Tibial nerve (tissue), 4 donors: ENCODE results near the gene FBF1. TPM values are rescaled to one million over a fixed set of nuclear protein-coding genes. Genes with fewer than 3 reads are reported as not detected.

Experiments used
- DNase-seq, 2 donors: peaks; one replicate each; pipeline ENCODE4 v3.0.0-alpha.2; 2019; ENCODE audit warnings: low spot score in 2 of 2
- H3K27ac ChIP-seq, 4 donors: fragments of 200-600 bp; sonication (generic) in 3 of 4; one replicate each; pipeline ENCODE4 v1.5.1; 2017 to 2019; ENCODE audit warnings: mild to moderate bottlenecking in 1 of 4
- H3K27me3 ChIP-seq, 2 donors: fragments of 200-600 bp; sonication (generic) in 1 of 2; one replicate each; pipeline versions ENCODE4 v1.5.1 to v1.6.0; 2017 to 2019
- H3K36me3 ChIP-seq, 3 donors: fragments of 200-600 bp; sonication (generic); one replicate each; pipeline ENCODE4 v1.5.1; 2018 to 2019
- H3K4me1 ChIP-seq, 4 donors: fragments of 200-600 bp; sonication (generic) in 3 of 4; one replicate each; pipeline ENCODE4 v1.5.1; 2017 to 2019
- H3K4me3 ChIP-seq, 4 donors: fragments of 200-600 bp; sonication (generic) in 3 of 4; one replicate each; pipeline ENCODE4 v1.5.1; 2017 to 2019; ENCODE audit warnings: mild to moderate bottlenecking in 1 of 4, moderate library complexity in 1 of 4
- H3K9me3 ChIP-seq, 4 donors: fragments of 200-600 bp; sonication (generic) in 3 of 4; one replicate each; pipeline ENCODE4 v1.5.1; 2017 to 2019
- EP300 ChIP-seq, 2 donors: sonication (generic); formaldehyde crosslinking; IDR thresholded peaks; one replicate each; pipeline ENCODE4 v1.6.1; 2017; ENCODE audit warnings: antibody characterized with exemption in 2 of 2, mild to moderate bottlenecking in 1 of 2
- POLR2A ChIP-seq, 2 donors: fragments of 450-650 bp; IDR thresholded peaks; one replicate each; pipeline ENCODE4 v1.6.1; 2017; ENCODE audit warnings: antibody characterized with exemption in 2 of 2, mild to moderate bottlenecking in 2 of 2, moderate library complexity in 2 of 2
- WGBS, 2 donors: methylation state at CpG; one replicate each; pipeline ENCODE4 v1.1.5; 2018; 5-methylcytosine and 5-hydroxymethylcytosine counted together
- total RNA-seq, 4 donors: library from RNA; depleted of rRNA; stranded (reverse); fragments of >200 nt; gene quantifications; one replicate each; pipeline ENCODE4 v1.1.0, GENCODE V29; 2016
- TF ChIP-seq, protein P1 (sequence below), 5 experiments: fragments of 200-600 bp in 3 of 5; fragments of 450-650 bp in 2 of 5; sonication (generic) in 3 of 5; IDR thresholded peaks; one replicate each; pipeline ENCODE4 v1.5.1; 2016 to 2019; ENCODE audit warnings: antibody characterized with exemption in 5 of 5, mild to moderate bottlenecking in 3 of 5, moderate library complexity in 2 of 5

Gene FBF1
- total RNA-seq, 4 donors from 2014 or later: 19.9 to 32.4 (median 25.7) TPM

DNA sequence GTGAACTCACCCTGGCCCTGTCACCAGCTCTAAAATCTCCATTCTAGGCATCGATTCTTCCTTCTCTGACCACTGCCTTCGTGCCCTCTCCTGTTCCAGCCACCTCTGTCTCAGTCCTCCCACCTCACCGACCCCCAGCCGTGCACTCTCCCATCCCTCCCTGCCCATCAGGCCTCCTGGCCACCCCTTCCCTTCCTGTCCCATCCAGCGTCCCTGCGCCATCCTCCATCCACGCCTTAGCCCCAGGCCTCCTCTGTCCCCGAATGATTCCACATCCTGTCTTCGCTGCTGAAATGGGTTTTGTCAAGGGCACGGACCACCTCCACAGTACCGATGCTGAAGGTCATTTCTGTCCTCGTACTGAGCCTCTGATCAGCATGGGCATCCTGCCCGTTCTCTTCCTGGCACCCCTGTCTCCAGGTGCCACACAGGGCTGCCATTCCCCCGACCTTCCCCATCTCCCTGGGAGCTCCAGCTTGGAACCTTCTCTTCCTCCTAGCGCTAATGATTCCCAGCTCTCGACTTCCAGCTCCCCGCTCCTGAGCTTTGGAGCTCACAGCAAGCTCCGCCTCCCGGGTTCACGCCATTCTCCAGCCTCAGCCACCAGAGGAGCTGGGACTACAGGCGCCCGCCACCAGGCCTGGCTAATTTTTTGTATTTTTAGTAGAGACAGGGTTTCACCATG lies 46.7 kb downstream of the FBF1 start:
- no peak for DNase-seq
- H3K4me3 ChIP-seq: peak overlapping the region in 1 of 4 donors; percentile 67
- H3K27me3 ChIP-seq: no peaks in the 10 kb centered on the region
- 69 to 71% methylated on average over 22 of the region's 22 CpGs for WGBS, 2 donors
- H3K27ac ChIP-seq: peak overlapping the region in 3 of 4 donors; percentile 89 to 92 (median 91)
- H3K36me3 ChIP-seq: peaks cover 3 to 53% (median 12%) of the 10 kb centered on the region in 3 donors
- H3K4me1 ChIP-seq: peaks cover 0 to 52% (median 24%) of the 10 kb centered on the region in 4 donors
- TF ChIP-seq EP300 (IDR thresholded peaks at IDR 0.05): no peak
- TF ChIP-seq, protein P1, sequence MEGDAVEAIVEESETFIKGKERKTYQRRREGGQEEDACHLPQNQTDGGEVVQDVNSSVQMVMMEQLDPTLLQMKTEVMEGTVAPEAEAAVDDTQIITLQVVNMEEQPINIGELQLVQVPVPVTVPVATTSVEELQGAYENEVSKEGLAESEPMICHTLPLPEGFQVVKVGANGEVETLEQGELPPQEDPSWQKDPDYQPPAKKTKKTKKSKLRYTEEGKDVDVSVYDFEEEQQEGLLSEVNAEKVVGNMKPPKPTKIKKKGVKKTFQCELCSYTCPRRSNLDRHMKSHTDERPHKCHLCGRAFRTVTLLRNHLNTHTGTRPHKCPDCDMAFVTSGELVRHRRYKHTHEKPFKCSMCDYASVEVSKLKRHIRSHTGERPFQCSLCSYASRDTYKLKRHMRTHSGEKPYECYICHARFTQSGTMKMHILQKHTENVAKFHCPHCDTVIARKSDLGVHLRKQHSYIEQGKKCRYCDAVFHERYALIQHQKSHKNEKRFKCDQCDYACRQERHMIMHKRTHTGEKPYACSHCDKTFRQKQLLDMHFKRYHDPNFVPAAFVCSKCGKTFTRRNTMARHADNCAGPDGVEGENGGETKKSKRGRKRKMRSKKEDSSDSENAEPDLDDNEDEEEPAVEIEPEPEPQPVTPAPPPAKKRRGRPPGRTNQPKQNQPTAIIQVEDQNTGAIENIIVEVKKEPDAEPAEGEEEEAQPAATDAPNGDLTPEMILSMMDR (IDR thresholded peaks at IDR 0.05): peak in 1 of 5 experiments; percentile 30
- no peaks in the 10 kb centered on the region for H3K9me3 ChIP-seq

DNA sequence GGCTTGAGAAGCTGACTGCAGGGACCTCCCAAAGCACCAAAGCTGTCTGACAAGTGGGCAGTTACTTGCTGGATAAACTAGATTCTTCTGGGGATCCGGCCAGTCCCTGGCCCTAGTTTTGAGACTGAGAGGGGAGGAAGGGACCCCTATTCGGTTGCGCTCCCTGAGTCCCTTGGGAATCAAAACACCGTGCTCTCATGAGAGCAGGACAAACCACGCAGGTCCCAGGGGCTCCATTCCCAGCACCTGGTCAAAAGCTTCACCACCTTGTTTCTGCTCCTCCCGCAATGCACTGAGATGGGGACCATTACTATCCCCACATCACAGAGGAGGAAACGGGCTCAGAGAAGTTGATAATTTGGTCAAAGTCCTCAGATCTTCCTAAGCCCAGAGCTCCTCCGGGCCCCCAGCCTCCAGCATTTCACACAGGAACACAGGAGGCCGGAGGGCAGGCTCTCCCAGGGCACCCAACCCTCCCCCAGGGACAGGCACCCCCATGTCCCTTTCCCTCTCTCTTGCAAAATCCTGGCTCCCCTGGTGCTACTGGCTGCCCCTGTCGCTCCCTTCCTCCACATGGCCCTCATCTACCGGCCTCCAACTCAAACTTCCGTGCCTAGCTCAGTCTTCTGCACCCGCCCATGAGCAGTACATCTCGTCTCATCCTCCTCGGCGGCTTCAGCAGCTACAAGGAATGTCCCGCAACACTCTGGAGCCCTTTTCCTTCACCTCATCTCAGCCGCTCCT lies 47.4 kb downstream of the FBF1 start:
- no peak for DNase-seq
- Histone ChIP-seq H3K4me3 (no peak overlapping the region), H3K27me3 (no peaks in the 10 kb centered on the region), H3K27ac (peak overlapping the region in 1 of 4 donors; percentile 91), H3K9me3 (no peaks in the 10 kb centered on the region), H3K4me1 (peaks cover 0 to 52% (median 24%) of the 10 kb centered on the region in 4 donors), H3K36me3 (peaks cover 0 to 52% (median 5%) of the 10 kb centered on the region in 3 donors)
- 87 to 89% methylated on average over 14 to 18 of the region's 18 CpGs for WGBS, 2 donors
- TF ChIP-seq, protein P1 (IDR thresholded peaks at IDR 0.05): no peak
- no peak for TF ChIP-seq POLR2A (IDR thresholded peaks at IDR 0.05)
- no peak for TF ChIP-seq EP300 (IDR thresholded peaks at IDR 0.05)

DNA sequence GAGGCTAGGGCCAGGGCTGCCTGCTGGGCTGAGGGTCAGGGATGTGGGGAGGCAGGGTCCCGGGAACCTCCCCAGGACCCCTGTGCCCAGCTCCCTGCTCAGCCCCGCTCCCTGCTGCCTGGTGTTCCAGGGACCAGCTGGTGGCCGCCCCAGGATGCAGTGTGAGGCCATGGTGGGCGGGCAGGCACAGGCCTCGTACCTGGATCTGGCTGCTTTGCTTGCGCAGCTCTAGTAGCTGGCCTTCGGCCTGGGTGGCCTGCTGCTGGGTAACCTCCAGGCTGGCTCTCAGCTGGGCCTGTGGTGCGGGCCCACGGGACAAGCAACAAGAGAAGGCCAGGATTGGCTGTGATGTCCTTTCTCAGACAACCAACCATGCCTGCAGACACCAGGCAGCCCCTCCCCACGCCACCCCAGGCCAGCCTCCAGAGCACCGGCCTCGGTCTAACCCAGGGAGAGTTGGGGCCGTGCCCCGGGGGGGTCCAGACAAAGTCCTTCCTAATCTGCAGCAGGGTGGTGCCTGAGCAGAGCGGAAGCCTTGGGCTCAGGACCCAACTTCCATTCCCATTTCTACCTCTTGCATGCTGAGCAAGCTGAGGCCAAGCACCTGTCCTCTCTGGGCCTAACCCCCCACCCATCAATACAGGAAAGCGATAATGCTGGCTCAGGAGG lies 48.2 kb downstream of the FBF1 start:
- TF ChIP-seq, protein P1 (IDR thresholded peaks at IDR 0.05): no peak
- TF ChIP-seq EP300 (IDR thresholded peaks at IDR 0.05) (no peak), POLR2A (IDR thresholded peaks at IDR 0.05) (no peak)
- peak overlapping the region in 1 of 4 donors; percentile 41 for H3K27ac ChIP-seq
- peaks cover 0 to 51% (median 24%) of the 10 kb centered on the region in 4 donors for H3K4me1 ChIP-seq
- peaks cover 0 to 51% (median 4%) of the 10 kb centered on the region in 3 donors for H3K36me3 ChIP-seq
- no peaks in the 10 kb centered on the region for H3K9me3 ChIP-seq
- DNase-seq: no peak
- H3K27me3 ChIP-seq: no peaks in the 10 kb centered on the region
- WGBS, 2 donors: 83 to 90% methylated on average over 11 to 12 of the region's 16 CpGs
- H3K4me3 ChIP-seq: no peak overlapping the region

DNA sequence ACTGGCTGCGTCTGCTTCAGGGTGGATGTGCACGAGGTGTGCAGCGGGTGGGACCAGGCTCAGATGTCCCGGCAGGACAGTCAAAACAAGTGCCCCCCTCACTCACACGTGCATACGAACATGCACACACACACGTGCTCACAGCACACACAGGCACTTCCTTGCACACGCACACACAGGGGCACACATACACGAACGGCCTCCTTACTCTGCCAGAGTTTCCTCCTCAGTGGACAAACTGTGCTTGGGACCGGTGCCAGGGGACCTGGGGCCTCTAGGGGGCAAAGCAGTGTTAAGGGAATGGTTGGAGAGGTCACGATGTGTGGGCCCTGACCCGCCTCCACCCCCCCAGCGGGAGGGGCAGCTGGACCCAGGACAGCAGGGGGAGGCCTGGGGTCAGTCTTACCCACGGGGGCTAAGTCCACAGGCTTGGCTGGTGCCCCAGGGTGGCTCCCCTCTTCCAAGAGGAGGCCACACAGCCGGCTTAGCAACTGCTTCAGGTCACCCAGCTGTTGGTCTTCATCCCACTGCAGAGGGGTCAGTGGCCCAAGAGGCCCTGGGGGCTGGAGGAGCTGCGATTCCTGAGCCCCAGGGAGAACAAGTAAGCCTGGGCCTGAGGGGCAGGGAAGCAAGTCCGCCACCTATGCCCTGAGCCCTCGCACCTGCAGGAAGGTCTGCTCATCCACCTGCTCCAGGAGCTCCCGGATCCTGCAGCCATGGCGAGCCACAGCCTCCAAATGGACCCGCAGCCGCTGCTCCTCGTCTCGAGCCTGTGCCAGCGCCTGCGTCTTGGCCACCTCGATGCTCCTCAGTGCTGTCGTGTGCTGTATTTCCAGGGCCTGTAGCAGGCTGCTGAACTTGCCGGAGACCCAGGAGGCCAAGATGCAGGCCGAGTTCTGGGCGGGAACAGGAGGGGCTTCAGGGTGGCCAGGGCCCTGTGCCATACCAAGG lies 49.0 kb downstream of the FBF1 start:
- TF ChIP-seq POLR2A (IDR thresholded peaks at IDR 0.05): no peak
- TF ChIP-seq EP300 (IDR thresholded peaks at IDR 0.05): no peak
- TF ChIP-seq, protein P1 (IDR thresholded peaks at IDR 0.05): no peak
- WGBS, 2 donors: 73 to 75% methylated on average over 20 to 30 of the region's 32 CpGs
- H3K27ac ChIP-seq: peak overlapping the region in 1 of 4 donors; percentile 41
- DNase-seq: no peak
- H3K27me3 ChIP-seq: no peaks in the 10 kb centered on the region
- peaks cover 0 to 43% (median 21%) of the 10 kb centered on the region in 4 donors for H3K4me1 ChIP-seq
- peaks cover 0 to 55% (median 4%) of the 10 kb centered on the region in 3 donors for H3K36me3 ChIP-seq
- H3K4me3 ChIP-seq: no peak overlapping the region
- no peaks in the 10 kb centered on the region for H3K9me3 ChIP-seq
